GM19239 (cell line): ENCODE results near the gene MICAL2.

ENCODE experiments used
- DNase-seq: peaks from one replicate; pipeline ENCODE4 v3.0.0; 2011; ENCODE audit warnings: low spot score; ENCODE audit not compliant: insufficient read length
- FAIRE-seq: peaks from 2 replicates; lab custom pipeline; 2011; peaks lifted over from hg19 to GRCh38; lab: Jason Lieb, UNC

Gene MICAL2

GRCh38 chr11:12147827-12148226 is 37.4 kb downstream of the MICAL2 start:
- DNase-seq (no peak), FAIRE-seq (no peak)

- no peak for FAIRE-seq
- DNase-seq, result no peak
These were observed 38.1 kb downstream of the MICAL2 start for GRCh38 chr11:12148466-12148865.

- FAIRE-seq (no peak), DNase-seq (no peak)
These were observed 38.5 kb downstream of the MICAL2 start for GRCh38 chr11:12148882-12149281.

- DNase-seq, result no peak
- no peak for FAIRE-seq
These were observed 39.4 kb downstream of the MICAL2 start for GRCh38 chr11:12149672-12150225.

- no peak for FAIRE-seq
- no peak for DNase-seq
These were observed 40.5 kb downstream of the MICAL2 start for GRCh38 chr11:12150831-12151382.

GRCh38 chr11:12152321-12152720 is 41.9 kb downstream of the MICAL2 start:
- no peak for FAIRE-seq
- DNase-seq, result no peak

GRCh38 chr11:12154871-12155668 is 44.7 kb downstream of the MICAL2 start:
- FAIRE-seq, result no peak
- DNase-seq, result no peak

- DNase-seq (no peak), FAIRE-seq (no peak)
These were observed 45.3 kb downstream of the MICAL2 start for GRCh38 chr11:12155696-12156095.

GRCh38 chr11:12156301-12157140 is 46.1 kb downstream of the MICAL2 start:
- FAIRE-seq (no peak), DNase-seq (no peak)

- no peak for FAIRE-seq
- DNase-seq, result no peak
These were observed 46.9 kb downstream of the MICAL2 start for GRCh38 chr11:12157241-12157661.

GRCh38 chr11:12158909-12159308 is 48.5 kb downstream of the MICAL2 start:
- no peak for DNase-seq
- no peak for FAIRE-seq

- FAIRE-seq (no peak), DNase-seq (no peak)
These were observed 49.1 kb downstream of the MICAL2 start for GRCh38 chr11:12159351-12160099.

GRCh38 chr11:12160231-12160630 is 49.8 kb downstream of the MICAL2 start:
- FAIRE-seq (no peak), DNase-seq (no peak)

- no peak for FAIRE-seq
These were observed 50.3 kb downstream of the MICAL2 start for GRCh38 chr11:12160680-12161079.

GRCh38 chr11:12161137-12161536 is 50.7 kb downstream of the MICAL2 start:
- no peak for FAIRE-seq
- DNase-seq, result no peak

More at GRCh38 chr11:12160680-12161079, 50.3 kb downstream of the MICAL2 start:
- DNase-seq, result no peak

- no peak for FAIRE-seq
- DNase-seq, result no peak
These were observed 51.4 kb downstream of the MICAL2 start for GRCh38 chr11:12161603-12162350.

- FAIRE-seq, result no peak
- no peak for DNase-seq
These were observed 52.3 kb downstream of the MICAL2 start for GRCh38 chr11:12162652-12163051.

- FAIRE-seq (no peak), DNase-seq (no peak)
These were observed 53.0 kb downstream of the MICAL2 start for GRCh38 chr11:12163181-12163941.
